ENCODE measurements around the gene ESPN. TPM values are rescaled to one million over a fixed set of nuclear protein-coding genes. Genes with fewer than 3 reads are reported as not detected.
A peak's percentile ranks its signal among the peaks of the same experiment; 100 is the strongest.

Gene ESPN
- total RNA-seq, 4 donors from 2014 or later = 0.60 to 6.1 (median 1.7) TPM

GRCh38 chr1:6418668-6419396, 5.7 kb upstream of the ESPN start:
- Histone ChIP-seq H3K4me1 (peaks cover 0 to 41% (median 21%) of the 10 kb centered on the region in 4 donors), H3K9me3 (no peaks in the 10 kb centered on the region), H3K27ac (no peak overlapping the region), H3K36me3 (no peaks in the 10 kb centered on the region), H3K4me3 (peak overlapping the region in 2 of 4 donors; percentile 33 to 49), H3K27me3 (peaks cover 0 to 100% of the 10 kb centered on the region in 2 donors)
- DNase-seq (ENCODE audit: low spot score in 2 of 2) = no peak
- 9 to 19% methylated on average over 6 to 43 of the region's 69 CpGs for WGBS, 2 donors
- TF ChIP-seq CTCF (IDR thresholded peaks at IDR 0.05) (no peak), EP300 (IDR thresholded peaks at IDR 0.05) (no peak), POLR2A (IDR thresholded peaks at IDR 0.05) (no peak)

- no peak overlapping the region for H3K27ac ChIP-seq
- H3K4me3 ChIP-seq = peak overlapping the region in 3 of 4 donors; percentile 18 to 49 (median 33)
- peaks cover 0 to 100% of the 10 kb centered on the region in 2 donors for H3K27me3 ChIP-seq
- H3K9me3 ChIP-seq = no peaks in the 10 kb centered on the region
- TF ChIP-seq POLR2A (IDR thresholded peaks at IDR 0.05) (no peak), CTCF (IDR thresholded peaks at IDR 0.05) (no peak), EP300 (IDR thresholded peaks at IDR 0.05) (no peak)
- H3K4me1 ChIP-seq = peaks cover 0 to 45% (median 24%) of the 10 kb centered on the region in 4 donors
- WGBS, 2 donors = 0 to 2% methylated on average over 12 to 39 of the region's 48 CpGs
- no peaks in the 10 kb centered on the region for H3K36me3 ChIP-seq
- no peak for DNase-seq (ENCODE audit: low spot score in 2 of 2)
These were observed 5.2 kb upstream of the ESPN start for GRCh38 chr1:6419397-6419803.

- no peak for DNase-seq (ENCODE audit: low spot score in 2 of 2)
- H3K27me3 ChIP-seq = peaks cover 0 to 96% of the 10 kb centered on the region in 2 donors
- peak within 1 kb of the TSS in 3 of 4 donors; percentile 18 to 49 (median 33) for H3K4me3 ChIP-seq
- no peak within 1 kb of the TSS for H3K27ac ChIP-seq
- 0 to 2% methylated on average over 12 to 19 of the region's 62 CpGs for WGBS, 2 donors
- H3K36me3 ChIP-seq = no peaks in the 10 kb centered on the region
- H3K9me3 ChIP-seq = no peaks in the 10 kb centered on the region
- TF ChIP-seq POLR2A (IDR thresholded peaks at IDR 0.05) (no peak), EP300 (IDR thresholded peaks at IDR 0.05) (no peak), CTCF (IDR thresholded peaks at IDR 0.05) (no peak)
- H3K4me1 ChIP-seq = peaks cover 0 to 45% (median 24%) of the 10 kb centered on the region in 4 donors
These were observed 4.6 kb upstream of the ESPN start, which contains the start of gene HES2 for GRCh38 chr1:6419804-6420453. Gene HES2, minus strand, starts transcription at chr1:6419919. Its CDS starts 99 bp downstream, at chr1:6419820.

- peak overlapping the region in 1 of 4 donors; percentile 49 for H3K4me3 ChIP-seq
- 2 to 8% methylated on average over 20 to 36 of the region's 44 CpGs for WGBS, 2 donors
- peaks cover 0 to 51% (median 26%) of the 10 kb centered on the region in 4 donors for H3K4me1 ChIP-seq
- peaks cover 0 to 96% of the 10 kb centered on the region in 2 donors for H3K27me3 ChIP-seq
- H3K9me3 ChIP-seq = no peaks in the 10 kb centered on the region
- no peaks in the 10 kb centered on the region for H3K36me3 ChIP-seq
- no peak overlapping the region for H3K27ac ChIP-seq
- DNase-seq (ENCODE audit: low spot score in 2 of 2) = no peak
- no peak for TF ChIP-seq EP300 (IDR thresholded peaks at IDR 0.05)
- no peak for TF ChIP-seq POLR2A (IDR thresholded peaks at IDR 0.05)
- TF ChIP-seq CTCF (IDR thresholded peaks at IDR 0.05) = no peak
These were observed 4.0 kb upstream of the ESPN start for GRCh38 chr1:6420454-6421042.
